Muscle layer of duodenum (tissue), 2 donors: Measurements from ENCODE around the gene WDR53.
A peak's percentile ranks its signal among the peaks of the same experiment; 100 is the strongest.
"Not testable (repeated sequence)": the region's sequence is repeated elsewhere in the genome, so short reads cannot be mapped to it uniquely, and the experiment has no call there.

Source experiments
- H3K27ac ChIP-seq: one replicate; pipeline ENCODE4 v1.7.0; 2013; ENCODE audit warnings: mild to moderate bottlenecking, low read length
- H3K27me3 ChIP-seq: one replicate; pipeline ENCODE4 v1.7.0; 2013; ENCODE audit warnings: low read depth, mild to moderate bottlenecking, control low read depth, low read length
- H3K36me3 ChIP-seq, 2 donors: one replicate each; pipeline ENCODE4 v1.7.0; 2013; ENCODE audit warnings: low read length in 2 of 2, control low read depth in 1 of 2, mild to moderate bottlenecking in 1 of 2; ENCODE audit not compliant: insufficient read depth in 2 of 2, control insufficient read depth in 1 of 2
- H3K4me1 ChIP-seq, 2 donors: one replicate each; pipeline ENCODE4 v1.7.0; 2013; ENCODE audit warnings: low read length in 2 of 2, mild to moderate bottlenecking in 2 of 2, control low read depth in 1 of 2, moderate library complexity in 1 of 2; ENCODE audit not compliant: insufficient read depth in 2 of 2, control insufficient read depth in 1 of 2
- H3K4me3 ChIP-seq, 2 donors: one replicate each; pipeline ENCODE4 v1.7.0; 2013; ENCODE audit warnings: low read length in 2 of 2, low read depth in 1 of 2, mild to moderate bottlenecking in 1 of 2
- H3K9me3 ChIP-seq, 2 donors: one replicate each; pipeline ENCODE4 v1.7.0; 2013; ENCODE audit warnings: low read length in 2 of 2, control low read depth in 1 of 2, mild to moderate bottlenecking in 1 of 2; ENCODE audit not compliant: control insufficient read depth in 1 of 2
- donor health status: healthy.

The WDR53 gene

GRCh38 chr3:196537319-196537984 is 30.9 kb downstream of the WDR53 start:
- H3K36me3 ChIP-seq, result no peaks in the 10 kb centered on the region
- no peaks in the 10 kb centered on the region for H3K27me3 ChIP-seq
- H3K27ac ChIP-seq, result no peak overlapping the region
- H3K4me1 ChIP-seq, result no peaks in the 10 kb centered on the region
- no peak overlapping the region for H3K4me3 ChIP-seq
- no peaks in the 10 kb centered on the region for H3K9me3 ChIP-seq

GRCh38 chr3:196533260-196533681 is 35.1 kb downstream of the WDR53 start:
- Histone ChIP-seq H3K27ac (no peak overlapping the region), H3K4me3 (no peak overlapping the region), H3K36me3 (no peaks in the 10 kb centered on the region), H3K27me3 (no peaks in the 10 kb centered on the region), H3K4me1 (peaks cover 0 to 7% of the 10 kb centered on the region in 2 donors), H3K9me3 (no peaks in the 10 kb centered on the region)

- H3K4me3 ChIP-seq, result no peak overlapping the region
- peaks cover 0 to 7% of the 10 kb centered on the region in 2 donors for H3K4me1 ChIP-seq
- H3K36me3 ChIP-seq, result no peaks in the 10 kb centered on the region
- H3K27ac ChIP-seq, result no peak overlapping the region
- no peaks in the 10 kb centered on the region for H3K9me3 ChIP-seq
- H3K27me3 ChIP-seq, result no peaks in the 10 kb centered on the region
These were observed 36.9 kb downstream of the WDR53 start for GRCh38 chr3:196531418-196531817.

- no peaks in the 10 kb centered on the region for H3K27me3 ChIP-seq
- no peaks in the 10 kb centered on the region for H3K9me3 ChIP-seq
- peak overlapping the region; percentile 44 to 58 for H3K4me3 ChIP-seq
- no peak overlapping the region for H3K27ac ChIP-seq
- peaks cover 0 to 7% of the 10 kb centered on the region in 2 donors for H3K4me1 ChIP-seq
- no peaks in the 10 kb centered on the region for H3K36me3 ChIP-seq
These were observed 39.6 kb downstream of the WDR53 start for GRCh38 chr3:196528639-196529233.

- Histone ChIP-seq H3K4me3 (no peak overlapping the region), H3K9me3 (peaks cover 1 to 6% of the 10 kb centered on the region in 2 donors), H3K36me3 (no peaks in the 10 kb centered on the region), H3K27me3 (no peaks in the 10 kb centered on the region), H3K27ac (no peak overlapping the region), H3K4me1 (peaks cover 0 to 7% of the 10 kb centered on the region in 2 donors)
These were observed 43.2 kb downstream of the WDR53 start for GRCh38 chr3:196525141-196525540.

GRCh38 chr3:196524527-196524926 is 43.8 kb downstream of the WDR53 start:
- H3K4me1 ChIP-seq, result peaks cover 0 to 7% of the 10 kb centered on the region in 2 donors
- no peaks in the 10 kb centered on the region for H3K27me3 ChIP-seq
- peaks cover 7 to 12% of the 10 kb centered on the region in 2 donors for H3K9me3 ChIP-seq
- H3K36me3 ChIP-seq, result no peaks in the 10 kb centered on the region
- no peak overlapping the region for H3K27ac ChIP-seq
- H3K4me3 ChIP-seq, result no peak overlapping the region

- Histone ChIP-seq H3K9me3 (peaks cover 14 to 19% of the 10 kb centered on the region in 2 donors), H3K4me1 (peaks cover 0 to 4% of the 10 kb centered on the region in 2 donors), H3K27ac (no peak overlapping the region), H3K36me3 (no peaks in the 10 kb centered on the region), H3K27me3 (no peaks in the 10 kb centered on the region), H3K4me3 (no peak overlapping the region)
These were observed 44.5 kb downstream of the WDR53 start for GRCh38 chr3:196523841-196524240.

GRCh38 chr3:196521291-196521690 is 47.1 kb downstream of the WDR53 start:
- H3K27me3 ChIP-seq, result not testable (repeated sequence)

GRCh38 chr3:196519718-196520082 is 48.7 kb downstream of the WDR53 start:
- Histone ChIP-seq H3K9me3 (peaks cover 16 to 28% of the 10 kb centered on the region in 2 donors), H3K27ac (no peak overlapping the region), H3K27me3 (no peaks in the 10 kb centered on the region), H3K36me3 (no peaks in the 10 kb centered on the region), H3K4me3 (peak overlapping the region in 1 of 2 donors; percentile 20), H3K4me1 (no peaks in the 10 kb centered on the region)

More at GRCh38 chr3:196521291-196521690, 47.1 kb downstream of the WDR53 start:
- H3K4me1 ChIP-seq, H3K36me3 ChIP-seq, H3K27ac ChIP-seq, H3K4me3 ChIP-seq: not testable (repeated sequence)
- peaks cover 16 to 28% of the 10 kb centered on the region in 2 donors for H3K9me3 ChIP-seq

GRCh38 chr3:196518966-196519717 is 49.2 kb downstream of the WDR53 start:
- no peak overlapping the region for H3K27ac ChIP-seq
- H3K9me3 ChIP-seq, result peaks cover 16 to 28% of the 10 kb centered on the region in 2 donors
- no peaks in the 10 kb centered on the region for H3K4me1 ChIP-seq
- peak overlapping the region in 1 of 2 donors; percentile 20 for H3K4me3 ChIP-seq
- no peaks in the 10 kb centered on the region for H3K27me3 ChIP-seq
- H3K36me3 ChIP-seq, result no peaks in the 10 kb centered on the region

- Histone ChIP-seq H3K27ac (no peak overlapping the region), H3K4me1 (no peaks in the 10 kb centered on the region), H3K9me3 (peaks cover 16 to 28% of the 10 kb centered on the region in 2 donors), H3K4me3 (no peak overlapping the region), H3K27me3 (no peaks in the 10 kb centered on the region), H3K36me3 (no peaks in the 10 kb centered on the region)
These were observed 50.4 kb downstream of the WDR53 start for GRCh38 chr3:196517919-196518318.
